HepG2 (cell line): ENCODE measurements around the gene CAVIN2. TPM values are rescaled to one million over a fixed set of nuclear protein-coding genes. Genes with fewer than 3 reads are reported as not detected.

Source experiments
- EP300 ChIP-seq, 3 experiments: sonication (generic) in 1 of 3; formaldehyde crosslinking in 1 of 3; IDR thresholded peaks; 2 replicates each; pipeline versions ENCODE4 v1.5.1 to v1.6.1; 2011 to 2020; ENCODE audit warnings: low read depth in 2 of 3, low read length in 2 of 3, borderline replicate concordance in 1 of 3, improper control_type of control experiment in 1 of 3, mild to moderate bottlenecking in 1 of 3, missing genetic modification reagents in 1 of 3, moderate library complexity in 1 of 3
- FOXO1 ChIP-seq: sonication (generic); formaldehyde crosslinking; IDR thresholded peaks from 2 replicates; pipeline ENCODE4 v1.4.0; 2020; ENCODE audit warnings: missing genetic modification reagents
- HCFC1 ChIP-seq: fragments of 150-350 bp; IDR thresholded peaks from 2 replicates; pipeline ENCODE4 v1.6.1; 2014; ENCODE audit warnings: low read depth, low read length
- HDAC1 ChIP-seq: sonication (generic); formaldehyde crosslinking; IDR thresholded peaks from 2 replicates; pipeline ENCODE4 v1.5.1; 2020; ENCODE audit warnings: mild to moderate bottlenecking, missing genetic modification reagents
- HOMEZ ChIP-seq: IDR thresholded peaks from 2 replicates; pipeline ENCODE4 v1.6.1; 2016; ENCODE audit warnings: low read depth
- IRF2 ChIP-seq: IDR thresholded peaks from 2 replicates; pipeline ENCODE4 v1.6.1; 2018; ENCODE audit warnings: missing genetic modification reagents, missing compliant biosample characterization
- MYNN ChIP-seq: sonication (generic); formaldehyde crosslinking; IDR thresholded peaks from 2 replicates; pipeline ENCODE4 v1.4.0; 2020; ENCODE audit warnings: mild to moderate bottlenecking, low read depth, missing genetic modification reagents
- NFRKB ChIP-seq: fragments of 450-650 bp; IDR thresholded peaks from 2 replicates; pipeline ENCODE4 v1.6.1; 2017
- RCOR2 ChIP-seq: IDR thresholded peaks from 2 replicates; pipeline ENCODE4 v1.6.1; 2016; ENCODE audit warnings: missing biosample characterization, missing genetic modification reagents
- SETDB1 ChIP-seq: sonication (generic); formaldehyde crosslinking; IDR thresholded peaks from 2 replicates; pipeline ENCODE4 v1.5.1; 2020; ENCODE audit warnings: missing genetic modification reagents, mild to moderate bottlenecking, borderline replicate concordance
- TCF7 ChIP-seq: sonication (generic); IDR thresholded peaks from 2 replicates; pipeline ENCODE4 v1.6.1; 2016; ENCODE audit warnings: antibody characterized with exemption, low read depth
- ZNF292 ChIP-seq: sonication (generic); formaldehyde crosslinking; IDR thresholded peaks from 2 replicates; pipeline ENCODE4 v1.8.1; 2022; ENCODE audit warnings: mild to moderate bottlenecking, low read depth, missing genetic modification reagents, borderline replicate concordance
- ZNF781 ChIP-seq: sonication (generic); formaldehyde crosslinking; IDR thresholded peaks from 2 replicates; pipeline ENCODE4 v1.5.1; 2020; ENCODE audit warnings: borderline replicate concordance, mild to moderate bottlenecking, missing genetic modification reagents; ENCODE audit errors: not compliant biosample characterization
- polyA plus RNA-seq, 8 experiments: library from polyadenylated mRNA; depleted of rRNA in 3 of 8; stranded (reverse) in 7 of 8; unstranded in 1 of 8; fragments of >200 nt; fragmentation: Illumina TruSeq in 4 of 8; extraction: Trizol in 4 of 8; gene quantifications; 2 replicates each; pipeline versions ENCODE4 v1.2.1 to v1.2.3, GENCODE V29; 2011 to 2016; ENCODE audit warnings: low read depth in 4 of 8, missing spikeins in 1 of 8, mixed read lengths in 1 of 8; ENCODE audit not compliant: insufficient read depth in 1 of 8
- total RNA-seq, 5 experiments: library from RNA; depleted of rRNA; stranded (reverse); fragments of >200 nt; fragmentation: Illumina TruSeq; extraction: Trizol; gene quantifications; 2 replicates each; pipeline ENCODE4 v1.2.3, GENCODE V29; 2016; ENCODE audit warnings: low read depth in 1 of 5
- TF ChIP-seq, protein P1 (sequence below): sonication (generic); formaldehyde crosslinking; IDR thresholded peaks from 2 replicates; pipeline ENCODE4 v1.4.0; 2020; ENCODE audit warnings: missing genetic modification reagents
- TF ChIP-seq, protein P2 (sequence below): sonication (generic); formaldehyde crosslinking; IDR thresholded peaks from 2 replicates; pipeline ENCODE4 v1.8.1; 2023; ENCODE audit warnings: mild to moderate bottlenecking, missing genetic modification reagents

The CAVIN2 gene
- total and polyA plus RNA-seq, 2 of the 13 experiments (the other 11 are each of a cell fraction or from before 2014, with no cell fraction given) = 7.6 to 38.8 TPM

GRCh38 chr2:191869178-191869577 lies 22.3 kb upstream of the CAVIN2 start (continued):
- TF ChIP-seq, protein P1, sequence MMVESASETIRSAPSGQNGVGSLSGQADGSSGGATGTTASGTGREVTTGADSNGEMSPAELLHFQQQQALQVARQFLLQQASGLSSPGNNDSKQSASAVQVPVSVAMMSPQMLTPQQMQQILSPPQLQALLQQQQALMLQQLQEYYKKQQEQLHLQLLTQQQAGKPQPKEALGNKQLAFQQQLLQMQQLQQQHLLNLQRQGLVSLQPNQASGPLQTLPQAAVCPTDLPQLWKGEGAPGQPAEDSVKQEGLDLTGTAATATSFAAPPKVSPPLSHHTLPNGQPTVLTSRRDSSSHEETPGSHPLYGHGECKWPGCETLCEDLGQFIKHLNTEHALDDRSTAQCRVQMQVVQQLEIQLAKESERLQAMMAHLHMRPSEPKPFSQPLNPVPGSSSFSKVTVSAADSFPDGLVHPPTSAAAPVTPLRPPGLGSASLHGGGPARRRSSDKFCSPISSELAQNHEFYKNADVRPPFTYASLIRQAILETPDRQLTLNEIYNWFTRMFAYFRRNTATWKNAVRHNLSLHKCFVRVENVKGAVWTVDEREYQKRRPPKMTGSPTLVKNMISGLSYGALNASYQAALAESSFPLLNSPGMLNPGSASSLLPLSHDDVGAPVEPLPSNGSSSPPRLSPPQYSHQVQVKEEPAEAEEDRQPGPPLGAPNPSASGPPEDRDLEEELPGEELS (CRISPR knock-in tag) = peak; percentile 93
- TF ChIP-seq FOXO1 (CRISPR knock-in tag) (peak; percentile 81; the same call in 1 of the 2 replicates), HCFC1 (no peak), NFRKB (no peak), HDAC1 (CRISPR knock-in tag) (0 out of 2 replicates have a peak, but pooled peaks have one; percentile 15), IRF2 (CRISPR knock-in tag) (peak; percentile 79), RCOR2 (0 out of 2 replicates have a peak, but pooled peaks have one; percentile 33), SETDB1 (CRISPR knock-in tag) (no peak), ZNF292 (CRISPR knock-in tag) (peak; percentile 38; the same call in 1 of the 2 replicates), EP300 (IDR thresholded peaks at IDR 0.05; ENCODE audit: low read depth in 2 of 2, low read length in 2 of 2) (peak in 1 of 2 experiments; percentile 64; a peak in 1 of 4 replicates), EP300 (CRISPR knock-in tag; IDR thresholded peaks at IDR 0.05; ENCODE audit: borderline replicate concordance) (no peak), HOMEZ (peak; percentile 92), MYNN (CRISPR knock-in tag) (no peak), TCF7 (peak; percentile 37; the same call in 1 of the 2 replicates), ZNF781 (no peak)
- TF ChIP-seq, protein P2, sequence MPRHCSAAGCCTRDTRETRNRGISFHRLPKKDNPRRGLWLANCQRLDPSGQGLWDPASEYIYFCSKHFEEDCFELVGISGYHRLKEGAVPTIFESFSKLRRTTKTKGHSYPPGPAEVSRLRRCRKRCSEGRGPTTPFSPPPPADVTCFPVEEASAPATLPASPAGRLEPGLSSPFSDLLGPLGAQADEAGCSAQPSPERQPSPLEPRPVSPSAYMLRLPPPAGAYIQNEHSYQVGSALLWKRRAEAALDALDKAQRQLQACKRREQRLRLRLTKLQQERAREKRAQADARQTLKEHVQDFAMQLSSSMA (CRISPR knock-in tag) = no peak
- TF ChIP-seq, all 625 proteins: peak for 72
